ENCODE results near the gene RUNDC1. TPM values are rescaled to one million over a fixed set of nuclear protein-coding genes. Genes with fewer than 3 reads are reported as not detected.
"Not testable (repeated sequence)": the region's sequence is repeated elsewhere in the genome, so short reads cannot be mapped to it uniquely, and the experiment has no call there.

The RUNDC1 gene
- total RNA-seq, 2 donors from 2014 or later: 18.7 to 22.3 TPM

- H3K4me3 ChIP-seq: peak overlapping the region; percentile 16
- peaks cover 6% of the 10 kb centered on the region for H3K36me3 ChIP-seq
- no peaks in the 10 kb centered on the region for H3K27me3 ChIP-seq
- H3K4me1 ChIP-seq: peaks cover 18% of the 10 kb centered on the region
- no peak for DNase-seq
- peak overlapping the region; percentile 40 to 76 for H3K9ac ChIP-seq (ENCODE audit: low read depth in 2 of 2, low read length in 2 of 2)
- H3K9me3 ChIP-seq: no peaks in the 10 kb centered on the region
- TF ChIP-seq CTCF (IDR thresholded peaks at IDR 0.05): no peak
- intact Hi-C loops (cut with DNase I): loop anchor here (5.0 kb wide), 1 partner anchor 165 kb away; the partner anchor contains the start of gene PSME3
- peak overlapping the region; percentile 77 for H3K27ac ChIP-seq
These were observed 17.1 kb downstream of the RUNDC1 start for GRCh38 chr17:42997390-42997983.

- Histone ChIP-seq H3K9ac (ENCODE audit: low read depth in 2 of 2, low read length in 2 of 2) (peak within 1 kb of the TSS; percentile 89 to 99), H3K4me1 (peaks cover 18% of the 10 kb centered on the region), H3K27me3 (no peaks in the 10 kb centered on the region), H3K9me3 (no peaks in the 10 kb centered on the region), H3K4me3 (peak within 1 kb of the TSS; percentile 74), H3K27ac (peak within 1 kb of the TSS; percentile 77), H3K36me3 (peaks cover 10% of the 10 kb centered on the region)
- TF ChIP-seq CTCF (IDR thresholded peaks at IDR 0.05): peak; percentile 90
- intact Hi-C loops (cut with DNase I): loop anchor here (5.0 kb wide), 1 partner anchor 166 kb away; the partner anchor contains the start of gene PSME3
- DNase-seq: peak; percentile 98
These were observed 17.9 kb downstream of the RUNDC1 start, which contains the start of gene RPL27 for GRCh38 chr17:42997984-42998938. RPL27 (plus strand) TSS chr17:42998419; CDS start chr17:42998751, 332 bp downstream.

GRCh38 chr17:42999003-42999525 is 18.7 kb downstream of the RUNDC1 start:
- Histone ChIP-seq H3K27ac (peak overlapping the region; percentile 77), H3K9me3 (no peaks in the 10 kb centered on the region), H3K9ac (ENCODE audit: low read depth in 2 of 2, low read length in 2 of 2) (peak overlapping the region; percentile 89 to 99), H3K36me3 (peaks cover 10% of the 10 kb centered on the region), H3K27me3 (no peaks in the 10 kb centered on the region), H3K4me3 (peak overlapping the region; percentile 74), H3K4me1 (peaks cover 18% of the 10 kb centered on the region)
- no peak for TF ChIP-seq CTCF (IDR thresholded peaks at IDR 0.05)
- intact Hi-C loops (cut with DNase I): loop anchor here (5.0 kb wide), 1 partner anchor 167 kb away; the partner anchor contains the start of gene PSME3
- no peak for DNase-seq

GRCh38 chr17:43000894-43001293 is 20.5 kb downstream of the RUNDC1 start:
- not testable (repeated sequence) for H3K4me3 ChIP-seq
- Histone ChIP-seq H3K4me1 (peaks cover 18% of the 10 kb centered on the region), H3K36me3 (peaks cover 10% of the 10 kb centered on the region)

GRCh38 chr17:43003542-43004172 is 23.3 kb downstream of the RUNDC1 start:
- no peak for DNase-seq
- peaks cover 10% of the 10 kb centered on the region for H3K36me3 ChIP-seq
- H3K4me3 ChIP-seq: no peak overlapping the region
- H3K4me1 ChIP-seq: peaks cover 12% of the 10 kb centered on the region
- no peaks in the 10 kb centered on the region for H3K9me3 ChIP-seq
- no peak overlapping the region for H3K9ac ChIP-seq (ENCODE audit: low read depth in 2 of 2, low read length in 2 of 2)
- TF ChIP-seq CTCF (IDR thresholded peaks at IDR 0.05): no peak
- intact Hi-C loops (cut with DNase I): no loop called here
- no peak overlapping the region for H3K27ac ChIP-seq
- H3K27me3 ChIP-seq: no peaks in the 10 kb centered on the region

More at GRCh38 chr17:43000894-43001293, 20.5 kb downstream of the RUNDC1 start:
- peak overlapping the region in 1 of 2 donors; percentile 41 for H3K9ac ChIP-seq (ENCODE audit: low read depth in 2 of 2, low read length in 2 of 2)
- H3K9me3 ChIP-seq; H3K27ac ChIP-seq; DNase-seq; intact Hi-C loops (cut with DNase I); H3K27me3 ChIP-seq: not testable (repeated sequence)
